ENCODE results near the gene POLR1B.
"Not testable (repeated sequence)": the region's sequence is repeated elsewhere in the genome, so short reads cannot be mapped to it uniquely, and the experiment has no call there.

POLR1B gene

DNA sequence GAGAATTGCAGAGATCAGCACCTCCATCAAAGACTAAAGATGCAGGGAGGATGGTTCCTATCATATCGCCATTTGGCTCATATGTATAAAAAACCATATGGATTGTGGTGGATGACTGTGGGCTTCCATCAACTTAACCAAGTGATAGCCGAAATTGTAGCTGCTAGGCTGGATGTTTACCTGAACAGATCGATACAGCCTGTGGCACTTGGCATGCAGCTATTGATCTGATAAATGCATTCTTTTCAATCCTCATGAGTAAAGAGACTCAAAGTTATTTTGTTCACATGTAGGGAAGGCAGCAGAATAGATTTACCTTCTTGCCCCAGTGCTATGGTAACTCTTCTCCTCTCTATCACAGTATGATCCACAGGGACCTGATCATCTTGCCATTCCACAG lies 60.7 kb downstream of the POLR1B start:
- no peak for DNase-seq

DNA sequence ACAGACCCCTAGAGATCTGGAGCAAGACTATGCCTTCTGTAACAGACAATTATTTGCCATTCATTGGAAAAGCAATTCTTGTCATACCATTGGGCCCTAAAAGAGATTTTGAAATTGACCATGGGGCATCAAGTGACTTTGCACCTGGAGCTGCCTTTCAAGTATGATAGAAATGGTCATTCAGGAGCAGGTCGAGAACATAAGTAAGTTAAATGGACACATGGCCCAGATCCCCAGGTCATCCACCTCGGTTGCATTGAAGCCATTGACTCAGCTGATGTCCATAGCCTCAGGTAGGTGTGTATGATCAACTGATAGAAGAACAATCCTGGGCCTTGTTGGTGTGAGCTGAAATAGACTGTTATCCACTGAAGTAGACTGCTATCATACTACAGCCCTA lies 61.5 kb downstream of the POLR1B start:
- DNase-seq, result no peak

DNA sequence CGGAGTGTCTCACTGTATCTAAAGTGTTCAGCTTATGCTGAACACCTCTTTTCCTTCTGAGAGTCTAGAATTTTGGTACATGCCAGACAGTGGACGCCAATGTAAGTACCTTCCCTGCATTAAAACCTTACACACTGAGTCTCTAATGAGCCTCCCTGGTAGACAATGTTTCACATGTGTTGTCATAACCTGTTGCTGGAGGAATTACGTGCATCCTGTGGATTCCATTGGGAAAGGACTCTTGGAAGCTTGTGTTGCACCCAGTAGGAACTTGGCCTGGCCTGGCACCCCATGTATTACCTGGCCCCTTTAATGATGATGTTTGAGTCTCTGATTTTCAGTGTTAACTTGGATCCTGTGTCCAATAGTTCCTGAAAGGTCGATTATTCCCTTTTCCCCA lies 62.7 kb downstream of the POLR1B start:
- no peak for DNase-seq

DNA sequence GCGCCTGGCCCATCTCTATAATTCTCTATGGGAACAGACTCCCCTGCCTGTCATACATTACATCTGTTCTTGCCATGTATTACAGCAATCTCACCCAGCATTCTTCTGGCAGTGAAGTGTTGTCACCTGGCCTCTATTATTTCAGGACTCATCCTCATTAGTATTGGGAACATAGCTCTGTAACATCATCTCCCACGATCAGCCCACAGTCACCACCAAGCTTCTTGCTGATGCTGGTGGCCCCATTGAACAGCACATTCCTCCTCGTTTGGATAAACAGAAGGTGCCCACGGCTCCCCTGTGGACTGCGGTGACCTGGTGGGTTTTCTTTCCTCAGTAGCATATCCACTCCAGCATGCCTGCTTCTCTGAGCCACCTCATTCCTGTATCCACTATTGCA lies 63.7 kb downstream of the POLR1B start:
- DNase-seq, result no peak

DNA sequence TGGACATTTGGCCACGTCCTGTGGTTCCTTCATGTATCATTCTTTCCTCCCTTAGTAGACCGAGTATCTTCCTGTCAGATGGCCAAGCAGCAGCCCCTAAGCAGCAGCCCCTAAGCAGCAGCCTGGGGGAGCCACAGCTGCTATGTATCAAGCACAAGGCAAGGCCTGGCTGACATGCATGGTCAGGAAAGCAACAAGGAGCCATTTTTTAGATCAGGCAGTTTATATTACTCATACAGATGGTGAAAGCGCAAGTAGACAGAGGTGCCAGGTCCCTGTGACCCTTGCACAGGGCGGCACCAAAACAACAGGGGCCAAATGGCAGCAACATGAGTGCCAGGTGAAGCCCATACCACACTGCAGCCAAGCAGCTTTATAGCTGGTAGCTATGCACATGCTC lies 64.3 kb downstream of the POLR1B start:
- DNase-seq, result no peak

DNA sequence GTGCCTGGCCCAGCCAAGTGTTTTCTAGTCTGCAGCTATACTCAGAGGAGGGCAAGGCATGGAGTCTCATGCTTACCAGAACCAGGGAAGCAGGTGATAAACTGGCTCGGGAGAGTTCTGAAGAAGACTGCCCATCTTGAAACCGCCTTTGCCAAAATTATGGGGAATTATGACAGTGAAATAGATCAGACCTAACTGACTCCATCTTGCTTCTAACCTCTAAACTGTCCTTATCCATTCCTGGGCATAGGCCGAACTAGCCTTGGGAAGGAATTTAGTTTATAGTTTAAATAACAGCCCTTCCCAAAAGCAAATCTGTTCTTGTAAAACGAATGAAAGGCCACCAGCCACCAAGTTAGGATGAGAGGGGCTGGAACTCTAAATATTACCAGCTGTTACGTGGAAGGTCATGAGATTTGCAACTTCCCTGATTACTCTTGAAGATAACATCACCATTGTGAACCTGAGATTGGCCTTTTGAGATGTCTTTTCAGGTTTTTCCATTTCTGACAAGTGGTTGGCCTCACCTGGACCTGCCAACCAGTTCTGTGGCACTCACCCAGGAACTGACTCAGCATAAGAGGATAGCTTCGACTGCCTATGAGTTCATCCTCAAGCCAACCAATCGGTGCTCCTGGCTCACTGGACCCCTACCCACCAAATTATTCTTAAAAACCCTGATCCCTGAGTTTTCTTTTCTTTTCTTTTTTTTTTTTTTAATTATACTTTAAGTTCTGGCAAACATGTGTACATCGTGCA lies 65.6 kb downstream of the POLR1B start:
- DNase-seq, result no peak

DNA sequence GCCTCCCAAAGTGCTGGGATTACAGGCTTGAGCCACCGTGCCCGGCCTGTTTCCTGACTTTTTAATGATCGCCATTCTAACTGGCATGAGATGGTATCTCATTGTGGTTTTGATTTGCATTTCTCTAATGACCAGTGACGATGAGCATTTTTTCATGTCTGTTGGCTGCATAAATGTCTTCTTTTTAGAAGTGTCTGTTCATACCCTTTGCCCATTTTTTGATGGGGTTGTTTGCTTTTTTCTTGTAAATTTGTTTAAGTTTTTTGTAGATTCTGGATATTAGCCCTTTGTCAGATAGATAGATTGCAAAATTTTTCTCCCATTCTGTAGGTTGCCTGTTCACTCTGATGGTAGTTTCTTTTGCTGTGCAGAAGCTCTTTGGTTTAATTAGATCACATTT lies 67.1 kb downstream of the POLR1B start:
- not testable (repeated sequence) for DNase-seq

DNA sequence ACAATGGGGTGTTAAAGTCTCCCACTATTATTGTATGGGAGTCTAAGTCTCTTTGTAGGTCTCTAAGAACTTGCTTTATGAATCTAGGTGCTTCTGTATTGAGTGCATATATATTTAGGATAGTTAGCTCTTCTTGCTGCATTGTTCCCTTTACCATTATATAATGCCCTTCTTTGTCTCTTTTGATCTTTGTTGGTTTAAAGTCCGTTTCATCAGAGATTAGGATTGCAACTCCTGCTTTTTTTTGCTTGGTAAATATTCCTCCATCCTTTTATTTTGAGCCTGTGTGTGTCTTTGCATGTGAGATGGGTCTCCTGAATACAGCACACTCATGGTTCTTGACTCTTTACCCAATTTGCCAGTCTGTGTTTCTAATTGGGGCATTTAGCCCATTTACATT lies 70.0 kb downstream of the POLR1B start:
- DNase-seq, result not testable (repeated sequence)

DNA sequence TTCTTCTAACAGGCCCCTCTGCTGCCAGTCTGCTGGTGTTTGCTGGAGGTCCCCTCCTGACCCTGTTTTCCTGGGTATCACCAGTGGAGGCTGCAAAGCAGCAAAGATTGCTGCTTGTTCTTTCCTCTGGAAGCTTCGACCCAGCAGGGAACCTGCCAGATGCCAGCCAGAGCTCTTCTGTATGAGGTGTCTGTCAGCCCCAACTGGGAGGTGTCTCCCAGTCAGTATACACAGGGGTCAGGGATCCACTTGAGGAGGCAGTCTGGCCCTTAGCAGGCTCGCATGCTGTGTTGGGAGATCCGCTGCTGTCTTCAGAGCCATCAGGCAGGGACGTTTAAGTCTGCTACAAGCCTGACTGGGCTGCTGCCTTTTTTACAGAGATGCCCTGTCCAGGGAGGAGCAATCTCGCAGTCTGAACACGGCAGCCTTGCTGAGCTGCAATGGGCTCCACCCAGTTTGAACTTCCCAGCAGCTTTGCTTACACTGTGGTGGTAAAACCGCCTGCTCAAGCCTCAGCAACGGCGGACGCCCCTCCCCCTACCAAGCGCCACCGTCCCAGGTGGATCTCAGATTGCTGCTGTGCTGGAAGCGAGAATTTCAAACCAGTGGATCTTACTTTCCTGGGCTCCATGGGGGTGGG lies 72.1 kb downstream of the POLR1B start:
- DNase-seq, result no peak

DNA sequence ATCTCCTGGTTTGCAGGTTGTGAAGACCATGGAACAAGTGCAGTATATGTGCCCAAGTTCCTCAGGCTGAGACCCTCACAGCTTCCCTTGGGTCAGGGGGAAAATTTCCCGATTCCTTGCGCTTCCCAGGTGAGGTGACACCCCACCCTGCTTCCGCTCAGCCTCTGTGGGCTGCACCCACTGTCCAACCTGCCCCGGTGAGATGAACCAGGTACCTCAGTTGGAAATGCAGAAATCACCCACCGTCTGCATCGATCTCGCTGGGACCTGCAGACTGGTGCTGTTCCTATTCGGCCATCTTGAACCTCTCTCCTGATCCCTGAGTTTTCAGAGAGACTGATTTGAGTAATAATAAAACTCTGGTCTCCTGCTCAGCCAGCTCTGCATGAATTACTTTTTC lies 72.8 kb downstream of the POLR1B start:
- DNase-seq, result no peak

DNA sequence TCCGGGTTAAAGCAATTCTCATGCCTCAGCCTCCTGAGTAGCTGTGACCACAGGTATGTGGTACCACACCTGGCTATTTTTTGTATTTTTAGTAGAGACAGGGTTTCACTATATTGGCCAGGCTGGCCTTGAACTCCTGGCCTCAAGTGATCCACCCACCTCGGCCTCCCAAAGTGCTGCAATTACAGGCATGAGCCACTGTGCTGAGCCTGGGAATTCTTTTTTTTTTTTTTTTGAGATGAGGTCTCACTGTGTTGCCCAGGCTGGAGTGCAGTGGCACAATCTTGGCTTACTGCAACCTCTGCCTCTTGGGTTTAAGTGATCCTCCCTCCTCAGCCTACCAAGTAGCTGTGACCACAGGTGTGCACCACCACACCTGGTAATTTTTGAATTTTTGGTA lies 73.5 kb downstream of the POLR1B start:
- DNase-seq, result not testable (repeated sequence)

DNA sequence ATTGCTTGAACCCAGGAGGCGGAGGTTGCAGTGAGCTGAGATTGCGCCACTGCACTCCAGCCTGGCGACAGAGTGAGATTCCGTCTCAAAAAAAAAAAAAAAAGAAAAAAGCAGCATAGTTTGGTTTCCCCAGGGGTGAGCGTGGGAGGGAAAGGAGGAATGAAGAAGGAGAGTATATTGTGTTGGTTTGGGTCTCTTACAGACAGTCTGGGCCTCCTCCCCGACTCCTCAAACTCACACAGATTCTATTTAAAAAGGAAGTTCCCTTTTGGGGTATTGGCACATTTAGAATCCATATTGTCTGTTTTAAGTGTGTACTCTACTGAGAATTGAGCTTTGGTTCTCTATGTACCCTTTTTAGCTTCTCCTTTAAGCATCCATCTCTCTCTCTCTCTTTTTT lies 76.1 kb downstream of the POLR1B start:
- no peak for DNase-seq

DNA sequence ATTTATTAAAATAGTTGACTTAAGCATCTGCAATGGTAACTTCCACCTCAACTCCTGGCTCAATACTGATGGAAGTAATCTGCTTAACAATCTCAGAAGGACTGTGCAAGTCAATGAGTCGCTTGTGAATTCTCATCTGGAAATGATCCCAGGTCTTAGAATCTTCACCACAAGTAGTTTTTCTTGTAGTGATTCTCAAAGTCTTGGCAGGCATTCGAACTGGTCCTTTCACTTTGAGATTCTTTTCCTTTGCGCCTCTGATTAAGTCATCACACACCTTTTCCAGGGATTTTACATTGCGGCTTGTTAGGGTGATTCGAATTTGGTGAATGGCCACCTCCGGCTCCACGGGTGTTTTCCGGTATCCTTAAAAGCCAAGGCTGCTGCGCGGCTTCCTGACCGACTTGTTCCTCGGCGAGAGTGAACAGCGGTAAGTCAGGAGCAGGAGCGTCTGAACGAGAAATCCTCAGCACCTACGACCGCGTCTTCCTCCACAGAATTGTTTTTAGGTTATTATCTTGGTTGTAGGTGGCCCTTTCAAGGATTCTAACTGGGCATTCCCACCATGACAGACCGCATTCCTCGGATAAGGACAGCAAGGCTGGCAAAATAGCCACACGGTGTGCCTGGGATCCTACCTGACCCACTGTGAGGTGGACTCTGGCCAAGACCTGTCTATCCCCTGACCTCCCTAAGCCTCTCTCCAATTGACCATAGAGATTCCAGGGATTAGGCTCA lies 79.7 kb downstream of the POLR1B start:
- DNase-seq, result no peak

DNA sequence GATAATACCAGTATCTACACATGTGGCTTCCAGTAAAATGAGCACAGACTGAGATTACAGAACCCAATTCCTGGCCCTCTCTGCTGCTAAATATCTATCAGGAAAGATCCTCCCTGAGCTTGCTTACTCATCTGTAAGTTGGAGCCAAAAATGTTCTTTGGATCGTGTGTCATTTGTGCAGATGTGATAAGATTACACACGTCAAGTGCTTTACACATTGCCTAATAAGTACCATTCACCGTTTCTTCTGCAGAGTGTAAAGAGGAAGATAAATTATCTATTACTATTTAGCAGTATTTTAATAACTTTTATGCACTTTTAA lies 80.2 kb downstream of the POLR1B start:
- no peak for DNase-seq

DNA sequence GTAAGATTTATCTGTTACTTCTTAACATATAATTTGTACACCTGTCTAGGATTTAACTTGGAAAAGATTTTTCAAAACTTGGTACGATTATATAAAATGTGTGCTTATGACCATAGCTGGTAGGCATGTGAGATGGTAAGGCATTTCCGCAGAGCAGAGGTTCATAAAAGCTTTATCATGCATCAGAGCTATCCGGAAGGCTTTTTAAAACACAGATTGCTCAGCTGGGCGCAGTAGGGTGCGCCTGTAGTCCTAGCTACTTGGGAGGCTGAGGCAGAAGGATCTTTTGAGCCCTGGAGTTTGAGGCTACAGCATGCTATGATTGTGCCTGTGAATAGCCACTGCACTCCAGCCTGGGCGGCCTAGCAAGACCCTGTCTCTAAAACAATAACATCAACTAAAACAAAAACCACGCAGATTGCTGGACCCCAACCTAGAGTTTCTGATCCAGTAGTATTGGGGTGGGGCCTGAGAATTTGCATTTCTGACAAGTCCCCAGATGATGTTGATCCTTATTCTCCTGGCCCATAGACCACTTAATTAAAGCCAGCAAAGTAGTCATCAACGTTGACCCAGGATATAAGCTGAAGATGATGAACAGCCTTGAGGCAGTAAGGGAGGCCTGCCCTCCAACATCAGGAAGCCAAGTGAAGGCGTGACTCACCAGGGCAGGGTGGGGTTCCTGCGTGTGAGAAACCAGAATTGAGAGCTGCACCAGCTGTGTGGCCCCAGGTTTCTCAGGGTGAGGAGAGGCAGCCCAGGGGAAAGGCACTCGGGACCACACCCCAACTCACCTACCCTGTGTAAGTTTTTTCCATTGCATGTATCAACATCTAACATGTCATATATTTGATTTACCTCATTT lies 81.9 kb downstream of the POLR1B start:
- DNase-seq, result no peak

DNA sequence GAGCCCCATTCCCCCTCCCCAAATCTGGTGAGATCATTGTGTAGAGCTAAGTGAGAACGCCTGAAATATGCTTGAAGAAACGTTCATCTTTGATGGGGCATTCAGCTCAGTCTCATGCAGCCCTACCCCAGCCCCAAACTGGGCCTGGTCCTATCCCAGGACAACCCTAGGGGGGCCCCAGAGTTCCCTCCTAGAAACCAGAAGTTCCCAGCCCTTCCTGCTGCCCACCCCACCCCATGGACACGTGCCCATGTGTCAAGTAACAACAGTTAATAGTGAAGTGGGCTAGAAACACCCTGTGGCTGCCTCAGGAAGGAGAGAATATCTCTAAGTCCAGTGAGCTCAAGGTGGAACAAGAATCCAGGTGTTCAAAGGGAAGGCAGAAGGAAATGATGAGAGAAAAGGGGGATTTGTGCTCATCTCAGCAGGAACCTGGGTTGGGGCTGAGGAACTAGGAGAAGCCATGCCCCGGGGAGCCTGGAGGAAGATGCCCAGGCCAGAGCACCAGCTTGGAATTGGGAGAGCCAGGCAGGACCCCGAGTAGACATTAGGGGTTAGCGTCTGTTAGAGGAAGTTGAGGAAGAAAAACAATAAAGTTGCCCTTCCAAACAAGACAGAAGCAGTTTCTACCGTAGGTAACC lies 83.3 kb downstream of the POLR1B start:
- DNase-seq, result no peak

DNA sequence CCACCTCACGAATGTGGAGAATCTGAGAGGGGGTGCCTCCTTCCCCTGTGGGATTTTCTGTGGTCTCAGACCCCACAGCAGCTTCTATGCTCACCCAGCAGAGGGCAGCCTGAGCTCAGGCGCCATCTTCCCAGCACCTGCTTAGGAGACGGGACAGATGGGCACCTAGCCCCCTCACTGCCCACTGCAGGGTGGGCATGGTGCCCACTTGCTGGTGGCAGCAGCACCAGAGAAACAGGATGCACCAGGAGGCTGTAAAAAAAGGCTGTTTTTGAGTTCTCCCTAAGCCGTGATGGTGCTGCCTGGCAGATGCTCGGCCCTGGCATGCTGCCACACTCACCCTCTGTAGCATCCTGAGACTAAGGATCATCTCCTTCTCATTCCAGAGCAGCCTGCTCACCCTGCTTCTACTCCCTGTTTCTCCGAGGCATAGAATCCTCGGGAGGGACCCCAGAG lies 84.4 kb downstream of the POLR1B start:
- no peak for DNase-seq
